Inflammatory macrophage (primary cell): Measurements from ENCODE around the gene CRYZL1.

Experiments used
- DNase-seq, 2 donors: peaks; one replicate each; pipeline ENCODE4 v3.0.0-alpha.2; 2020 to 2022

CRYZL1 gene

GRCh38 chr21:33661146-33661545, 19.6 kb upstream of the CRYZL1 start:
- DNase-seq = no peak

DNA sequence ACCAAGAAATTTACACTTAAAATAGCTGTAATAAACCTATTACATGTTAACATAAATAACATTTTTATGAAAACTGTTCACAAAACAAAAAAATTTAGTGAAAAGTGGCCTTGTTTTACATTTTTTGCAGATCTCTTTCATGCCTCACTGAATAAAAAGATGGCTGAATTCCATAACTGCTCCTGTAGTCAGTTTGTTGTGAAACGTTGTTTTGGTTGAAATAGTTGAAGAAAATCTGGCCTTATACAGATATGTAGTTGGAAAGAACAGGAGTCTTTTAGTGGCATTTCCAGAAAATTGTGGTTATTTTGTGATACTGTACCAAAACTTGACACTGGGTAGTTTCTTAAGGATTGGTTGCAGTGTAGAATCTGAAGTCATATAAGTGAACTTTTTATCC, 18.9 kb upstream of the CRYZL1 start:
- no peak for DNase-seq

GRCh38 chr21:33659568-33659949, 18.0 kb upstream of the CRYZL1 start:
- DNase-seq = no peak

GRCh38 chr21:33658919-33659567, 17.5 kb upstream of the CRYZL1 start:
- no peak for DNase-seq

GRCh38 chr21:33657124-33657820, 15.7 kb upstream of the CRYZL1 start:
- DNase-seq = peak; percentile 64 to 76

DNA sequence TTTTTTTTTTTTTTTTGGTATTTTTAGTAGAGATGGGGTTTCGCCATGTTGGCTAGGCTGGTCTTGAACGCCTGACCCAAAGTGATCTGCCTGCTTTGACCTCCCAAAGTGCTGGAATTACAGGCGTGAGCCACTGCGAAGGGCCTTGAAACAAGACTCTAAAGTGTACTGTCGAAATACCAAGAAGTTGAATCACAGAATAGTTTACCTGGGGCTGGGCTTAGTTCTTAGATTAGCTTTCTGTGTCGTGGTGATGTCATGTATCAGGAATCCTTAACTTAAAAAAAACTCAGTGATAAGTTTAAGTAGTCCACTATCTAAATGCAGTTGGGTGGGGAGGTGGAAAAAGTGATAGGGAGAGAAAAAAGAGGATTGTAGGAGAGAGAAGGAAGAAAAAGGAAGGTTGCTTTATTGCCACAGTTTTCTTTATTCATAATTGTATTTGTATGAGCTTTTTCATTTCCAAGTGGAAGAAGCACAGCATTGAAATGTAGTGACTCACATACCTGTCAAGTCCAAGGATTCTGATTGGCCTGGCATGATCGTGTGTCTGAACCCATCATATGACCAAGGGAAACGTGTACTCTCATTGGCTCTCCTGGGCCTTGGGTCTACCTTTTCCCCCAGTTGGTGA, 14.2 kb upstream of the CRYZL1 start:
- DNase-seq = no peak

DNA sequence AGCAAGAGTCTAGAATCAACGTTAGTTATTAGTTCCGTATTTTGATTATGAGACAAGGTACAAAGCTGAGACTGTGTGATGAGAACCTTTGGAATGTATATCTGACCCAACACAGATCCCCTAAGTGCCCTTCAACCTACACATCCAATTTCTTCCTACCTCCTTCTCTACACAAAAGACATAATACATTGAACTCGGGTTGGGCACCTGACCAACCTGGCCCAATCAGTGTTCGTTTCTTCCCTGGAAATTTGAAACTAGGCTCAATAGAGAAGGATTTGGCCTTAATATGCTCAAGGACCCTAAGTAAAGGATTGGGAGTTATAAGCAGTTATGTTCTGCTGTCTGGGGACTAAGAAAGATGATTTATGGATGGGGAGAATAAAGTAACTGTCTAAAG, 12.9 kb upstream of the CRYZL1 start:
- DNase-seq = no peak

- no peak for DNase-seq
Observed at GRCh38 chr21:33651965-33652680, 10.6 kb upstream of the CRYZL1 start.

DNA sequence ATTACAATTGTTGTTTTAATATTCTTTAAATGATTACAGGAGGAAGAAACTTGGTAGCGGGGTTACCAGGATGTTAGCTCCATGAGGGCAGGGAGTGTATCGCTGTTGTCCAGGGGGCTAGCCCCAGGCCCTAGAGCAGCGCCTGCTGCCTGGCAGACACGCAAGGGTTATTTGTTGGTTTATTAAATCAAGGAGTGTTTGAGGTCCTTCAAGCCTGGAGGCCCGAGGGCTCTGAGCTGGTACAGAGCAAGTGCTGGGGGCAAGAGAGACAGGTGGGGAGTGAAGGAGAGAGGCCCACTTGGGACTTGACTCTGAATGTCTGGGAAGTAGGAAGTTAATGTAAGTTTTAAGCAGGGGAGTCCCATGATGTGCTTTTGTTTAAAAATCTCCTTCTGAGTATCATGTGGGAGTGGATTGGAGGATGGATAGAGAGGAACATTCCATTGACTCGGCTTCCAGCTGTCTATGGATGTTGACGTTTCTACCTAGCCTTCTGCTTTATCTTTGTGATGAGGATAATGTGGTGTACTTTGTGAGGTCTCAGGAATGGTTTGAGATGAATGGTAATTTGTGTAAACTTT, 9.5 kb upstream of the CRYZL1 start:
- DNase-seq = no peak

DNA sequence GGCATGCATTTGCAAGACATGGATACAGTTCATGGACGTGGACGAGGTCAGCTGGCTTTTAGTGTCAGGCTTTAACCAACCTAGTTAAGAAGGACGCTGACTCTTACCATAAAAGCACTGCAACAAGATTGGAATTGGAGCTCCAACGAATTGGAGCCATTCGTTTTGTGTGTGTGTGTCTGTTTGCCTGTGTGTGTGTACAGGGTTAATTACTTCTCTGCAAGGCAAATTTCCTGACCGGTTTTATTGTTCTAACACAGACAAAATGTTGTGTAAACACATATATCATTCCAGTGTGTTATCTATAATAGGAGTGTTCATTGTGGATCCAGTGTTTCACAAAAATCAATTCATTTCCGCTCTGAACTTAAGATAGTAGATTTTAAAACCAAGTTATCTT, 8.7 kb upstream of the CRYZL1 start:
- DNase-seq = no peak

DNA sequence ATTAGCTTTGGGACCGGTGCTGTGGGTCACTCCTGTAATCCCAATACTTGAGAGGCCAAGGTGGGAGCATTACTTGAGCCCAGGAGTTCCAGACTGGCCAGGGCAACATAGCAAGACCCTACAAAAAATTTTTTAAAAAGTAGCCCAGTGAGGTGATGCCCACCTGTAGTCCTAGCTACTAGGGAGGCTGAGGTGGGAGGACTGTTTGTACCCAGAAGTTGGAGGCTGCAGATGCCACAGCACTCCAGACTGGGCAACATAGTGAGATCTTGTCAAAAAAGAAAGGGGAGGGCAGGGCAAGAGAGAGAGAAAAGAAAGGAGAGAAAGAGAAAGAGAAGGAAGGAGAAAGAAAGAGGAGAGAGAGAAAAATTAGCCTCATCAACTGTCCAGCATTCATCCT, 7.0 kb upstream of the CRYZL1 start:
- DNase-seq = no peak

DNA sequence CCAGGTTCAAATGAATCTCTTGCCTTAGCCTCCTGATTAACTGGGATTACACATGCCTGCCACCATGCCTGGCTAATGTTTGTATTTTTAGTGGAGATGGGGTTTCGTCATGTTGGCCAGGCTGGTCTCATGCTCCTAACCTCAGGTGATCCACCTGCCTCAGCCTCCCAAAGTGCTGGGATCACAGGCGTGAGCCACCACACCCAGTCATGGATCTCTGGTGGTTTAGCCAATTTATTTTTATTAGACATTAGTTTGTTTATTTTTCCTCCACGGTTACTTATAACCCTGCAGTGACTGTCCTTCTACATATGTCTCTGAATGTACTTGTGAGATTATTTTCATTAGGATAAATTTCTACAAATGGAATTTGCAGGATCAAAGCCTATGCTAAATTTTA, 6.0 kb upstream of the CRYZL1 start:
- DNase-seq = no peak

GRCh38 chr21:33645730-33646129, 4.2 kb upstream of the CRYZL1 start:
- DNase-seq = no peak

- peak; percentile 56 to 83 for DNase-seq
Observed at GRCh38 chr21:33644383-33645074, 3.0 kb upstream of the CRYZL1 start.

DNA sequence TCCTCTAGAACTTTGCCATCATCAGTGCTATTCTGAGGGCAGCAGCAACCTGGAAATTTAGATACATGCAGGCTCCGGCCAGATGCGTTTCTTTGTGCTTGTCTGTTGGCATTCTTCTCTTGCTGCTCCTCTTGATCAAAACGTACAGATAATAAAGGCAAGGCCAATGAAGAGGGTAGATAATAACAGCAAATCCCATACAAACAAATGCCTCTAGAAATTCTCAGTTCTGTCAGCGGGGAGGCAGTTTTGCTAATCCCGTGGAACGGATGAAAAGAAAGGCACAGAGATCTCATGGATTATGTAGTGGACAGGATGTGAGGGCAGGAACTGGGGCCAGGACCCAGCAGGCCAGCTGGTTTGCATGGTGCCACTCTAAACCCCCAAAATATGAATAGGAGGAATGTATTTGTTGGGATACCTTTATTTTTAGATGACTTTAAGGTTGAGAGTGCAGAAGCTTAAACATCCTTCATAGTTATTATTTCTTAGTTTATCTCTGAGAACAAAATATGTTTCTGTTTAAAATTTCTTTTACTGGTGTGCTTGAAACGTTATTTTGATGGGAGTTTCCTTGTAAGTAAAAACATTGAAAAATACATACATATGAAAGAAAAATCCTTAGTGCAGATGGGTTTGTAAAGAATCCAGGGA, 2.2 kb upstream of the CRYZL1 start:
- no peak for DNase-seq

DNA sequence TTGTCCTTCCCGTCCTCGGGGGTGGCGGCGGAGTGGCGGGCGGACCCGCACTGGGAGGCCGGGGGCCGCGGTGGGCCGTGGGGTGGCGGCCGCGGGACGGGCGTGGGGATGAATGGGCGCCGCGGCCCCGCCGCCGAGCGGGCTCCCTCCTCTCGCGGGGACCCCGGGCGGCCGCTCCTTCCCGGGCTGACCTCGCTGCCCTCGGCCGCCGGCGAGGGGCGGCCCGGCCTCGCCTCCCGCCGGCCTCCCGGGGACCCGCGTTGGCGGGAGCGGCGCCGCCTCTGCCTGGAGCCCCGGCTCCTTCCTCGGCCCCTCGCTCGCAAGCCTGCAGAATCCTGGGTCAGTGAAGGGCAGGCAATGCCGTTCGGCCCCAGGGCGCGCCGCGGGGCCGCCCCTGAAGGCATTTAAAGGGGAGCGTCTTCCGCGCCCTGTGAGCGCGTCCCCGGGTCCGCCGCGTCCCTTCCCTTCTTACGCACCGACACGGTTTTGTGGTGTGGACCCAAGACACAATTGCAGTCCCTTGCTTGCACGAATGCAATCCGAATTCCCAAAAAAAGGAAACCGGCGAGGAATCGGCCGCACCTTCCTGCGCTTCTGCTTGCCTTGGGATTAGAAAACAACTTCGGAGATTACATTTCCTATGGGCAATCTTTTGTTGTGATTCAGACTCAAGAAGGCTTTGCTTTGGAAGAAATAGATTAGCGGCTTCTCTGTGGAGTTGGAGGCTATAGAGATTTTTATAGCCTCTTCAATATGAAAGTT, 1.5 kb upstream of the CRYZL1 start:
- DNase-seq = peak; percentile 20 to 35

DNA sequence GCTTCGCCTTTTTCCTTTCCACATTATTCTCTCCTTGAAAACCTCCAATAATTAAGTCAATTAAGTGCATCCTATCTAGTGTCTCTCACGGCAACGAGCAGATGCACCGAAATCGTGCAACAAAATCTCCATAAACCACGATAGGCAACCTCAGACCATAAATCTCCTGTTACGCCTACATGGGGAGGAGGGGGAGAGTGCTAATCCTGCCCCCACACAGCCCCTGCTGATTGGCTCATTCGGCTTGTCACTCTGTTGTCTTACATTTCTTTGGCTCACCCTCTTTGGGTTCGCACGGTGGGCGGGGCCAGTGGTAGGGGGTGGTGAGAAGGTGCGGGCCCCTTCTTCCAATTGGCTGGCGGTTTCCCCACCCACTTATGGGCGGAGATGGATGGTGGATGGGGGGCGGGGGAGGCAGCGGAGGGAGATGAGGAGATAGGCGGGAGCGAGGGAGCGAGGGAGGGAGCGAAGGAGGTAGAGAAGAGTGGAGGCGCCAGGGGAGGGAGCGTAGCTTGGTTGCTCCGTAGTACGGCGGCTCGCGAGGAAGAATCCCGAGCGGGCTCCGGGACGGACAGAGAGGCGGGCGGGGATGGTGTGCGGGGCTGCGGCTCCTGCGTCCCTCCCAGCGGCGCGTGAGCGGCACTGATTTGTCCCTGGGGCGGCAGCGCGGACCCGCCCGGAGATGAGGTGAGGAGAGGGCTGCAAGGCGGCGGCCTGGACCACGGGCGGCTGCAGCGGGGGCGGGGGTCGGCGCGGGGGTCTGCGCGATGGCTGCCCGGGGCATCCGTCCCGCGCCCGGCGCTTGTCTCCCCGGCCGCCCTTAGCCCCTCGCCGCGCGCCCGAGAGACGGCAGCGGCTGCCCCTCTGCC, 720 bp upstream of the CRYZL1 start, which contains the start of gene ITSN1:
Gene ITSN1, plus strand, starts transcription at position 475 of the 869 bp plus-strand sequence. CDS start 76,328 bp downstream, outside the sequence.
- DNase-seq = peak; percentile 99 to 100

DNA sequence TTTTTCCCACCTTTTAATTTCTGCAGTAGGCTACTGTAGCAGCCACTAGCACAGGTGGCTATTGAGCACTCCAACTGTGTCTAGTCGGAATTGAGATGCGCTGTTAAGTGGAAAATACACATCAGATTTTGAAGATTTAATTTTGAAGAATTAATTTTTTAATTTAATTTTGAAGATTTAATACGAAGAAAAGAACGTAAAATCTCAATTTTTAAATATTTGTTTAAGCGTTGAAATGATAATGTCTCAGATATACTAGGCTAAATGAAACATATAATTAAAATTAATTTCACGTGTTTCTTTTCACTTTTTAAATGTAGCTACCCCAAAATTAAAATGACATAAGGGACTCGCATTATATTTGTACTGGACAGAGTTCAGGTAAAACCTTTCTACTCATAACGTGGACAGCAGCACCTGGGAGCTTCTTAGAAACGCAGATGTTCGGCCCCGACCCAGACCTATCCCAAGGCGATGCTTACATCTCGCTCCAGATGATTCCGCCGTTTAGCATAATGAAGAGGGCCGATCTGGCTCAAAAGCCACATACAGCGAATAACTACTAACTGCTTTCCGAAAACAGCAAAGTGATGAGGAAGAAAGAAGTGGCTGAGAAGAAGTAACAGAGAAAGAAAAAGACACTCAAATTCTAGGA, 717 bp downstream of the CRYZL1 start:
- DNase-seq = no peak

GRCh38 chr21:33634254-33634653, 7.3 kb downstream of the CRYZL1 start:
- no peak for DNase-seq
